SJSA1 (cell line): ENCODE data around the gene CCDC141. TPM values are rescaled to one million over a fixed set of nuclear protein-coding genes. Genes with fewer than 3 reads are reported as not detected.

Experiments
- DNase-seq, 2 experiments: peaks; one replicate each; pipeline ENCODE4 v3.0.0-alpha.2; 2015 to 2020; ENCODE audit warnings: low spot score in 2 of 2, low read depth in 1 of 2
- H3K27ac ChIP-seq: fragments of 250-450 bp; sonication (Bioruptor Pico); 2 replicates; pipeline ENCODE4 v1.5.1; 2020; ENCODE audit warnings: mild to moderate bottlenecking, moderate library complexity
- H3K27me3 ChIP-seq: fragments of 250-450 bp; sonication (Bioruptor Pico); replicated peaks from 2 replicates; pipeline ENCODE4 v1.5.1; 2020; ENCODE audit warnings: mild to moderate bottlenecking, moderate library complexity
- H3K36me3 ChIP-seq: fragments of 250-450 bp; sonication (Bioruptor Pico); 2 replicates; pipeline ENCODE4 v1.5.1; 2020; ENCODE audit warnings: mild to moderate bottlenecking
- H3K4me1 ChIP-seq: fragments of 250-450 bp; sonication (Bioruptor Pico); replicated peaks from 2 replicates; pipeline ENCODE4 v1.6.1; 2021; ENCODE audit warnings: mild to moderate bottlenecking
- H3K4me3 ChIP-seq: fragments of 250-450 bp; sonication (Bioruptor Pico); 2 replicates; pipeline ENCODE4 v1.5.1; 2020; ENCODE audit warnings: mild to moderate bottlenecking
- H3K9me3 ChIP-seq: fragments of 250-450 bp; sonication (Bioruptor Pico); replicated peaks from 2 replicates; pipeline ENCODE4 v1.5.1; 2020; ENCODE audit warnings: mild to moderate bottlenecking
- total RNA-seq: library from RNA; depleted of rRNA; stranded (reverse); fragments of >200 nt; shearing (Covaris generic); gene quantifications from 2 replicates; pipeline ENCODE4 v1.2.3, GENCODE V29; 2014

The CCDC141 gene
- total RNA-seq, 1 experiment from 2014 or later: not detected

GRCh38 chr2:178933493-178933892 is 116.4 kb downstream of the CCDC141 start:
- Histone ChIP-seq H3K36me3 (no peaks in the 10 kb centered on the region), H3K27me3 (no peaks in the 10 kb centered on the region), H3K9me3 (no peaks in the 10 kb centered on the region), H3K4me1 (no peaks in the 10 kb centered on the region), H3K27ac (no peak overlapping the region), H3K4me3 (no peak overlapping the region)
- no peak for DNase-seq

GRCh38 chr2:178928077-178928476 is 121.9 kb downstream of the CCDC141 start:
- Histone ChIP-seq H3K4me1 (no peaks in the 10 kb centered on the region), H3K9me3 (no peaks in the 10 kb centered on the region), H3K4me3 (no peak overlapping the region), H3K36me3 (no peaks in the 10 kb centered on the region), H3K27me3 (0 out of 2 replicates have a peak, but pooled peaks cover 6% of the 10 kb centered on the region), H3K27ac (no peak overlapping the region)
- no peak for DNase-seq

- Histone ChIP-seq H3K27ac (no peak overlapping the region), H3K4me1 (no peaks in the 10 kb centered on the region), H3K4me3 (no peak overlapping the region), H3K27me3 (0 out of 2 replicates have a peak, but pooled peaks cover 6% of the 10 kb centered on the region), H3K36me3 (no peaks in the 10 kb centered on the region), H3K9me3 (no peaks in the 10 kb centered on the region)
- DNase-seq: no peak
Observed at GRCh38 chr2:178927173-178927572, 122.8 kb downstream of the CCDC141 start.

- Histone ChIP-seq H3K4me1 (no peaks in the 10 kb centered on the region), H3K4me3 (no peak overlapping the region), H3K27ac (no peak overlapping the region), H3K27me3 (0 out of 2 replicates have a peak, but pooled peaks cover 14% of the 10 kb centered on the region), H3K36me3 (no peaks in the 10 kb centered on the region), H3K9me3 (no peaks in the 10 kb centered on the region)
- no peak for DNase-seq
Observed at GRCh38 chr2:178924817-178925216, 125.1 kb downstream of the CCDC141 start.

GRCh38 chr2:178923546-178923945 is 126.4 kb downstream of the CCDC141 start:
- no peak overlapping the region for H3K27ac ChIP-seq
- H3K36me3 ChIP-seq: no peaks in the 10 kb centered on the region
- H3K9me3 ChIP-seq: no peaks in the 10 kb centered on the region
- no peaks in the 10 kb centered on the region for H3K4me1 ChIP-seq
- H3K27me3 ChIP-seq: 0 out of 2 replicates have a peak, but pooled peaks cover 14% of the 10 kb centered on the region
- DNase-seq: no peak
- no peak overlapping the region for H3K4me3 ChIP-seq

- Histone ChIP-seq H3K9me3 (no peaks in the 10 kb centered on the region), H3K36me3 (no peaks in the 10 kb centered on the region), H3K27ac (no peak overlapping the region), H3K4me1 (no peaks in the 10 kb centered on the region), H3K4me3 (no peak overlapping the region), H3K27me3 (0 out of 2 replicates have a peak, but pooled peaks cover 14% of the 10 kb centered on the region)
- DNase-seq: no peak
Observed at GRCh38 chr2:178920916-178921513, 128.9 kb downstream of the CCDC141 start.

GRCh38 chr2:178917555-178917954 is 132.4 kb downstream of the CCDC141 start:
- Histone ChIP-seq H3K27ac (no peak overlapping the region), H3K4me3 (no peak overlapping the region), H3K36me3 (no peaks in the 10 kb centered on the region), H3K27me3 (0 out of 2 replicates have a peak, but pooled peaks cover 8% of the 10 kb centered on the region), H3K4me1 (no peaks in the 10 kb centered on the region), H3K9me3 (no peaks in the 10 kb centered on the region)
- no peak for DNase-seq

- Histone ChIP-seq H3K9me3 (no peaks in the 10 kb centered on the region), H3K27ac (no peak overlapping the region), H3K27me3 (no peaks in the 10 kb centered on the region), H3K4me3 (no peak overlapping the region), H3K4me1 (no peaks in the 10 kb centered on the region), H3K36me3 (no peaks in the 10 kb centered on the region)
- DNase-seq: no peak
Observed at GRCh38 chr2:178915423-178916173, 134.3 kb downstream of the CCDC141 start.

GRCh38 chr2:178914259-178914849 is 135.6 kb downstream of the CCDC141 start:
- H3K9me3 ChIP-seq: no peaks in the 10 kb centered on the region

GRCh38 chr2:178913049-178913441 is 136.9 kb downstream of the CCDC141 start:
- no peaks in the 10 kb centered on the region for H3K9me3 ChIP-seq
- no peak for DNase-seq
- H3K27ac ChIP-seq: no peak overlapping the region
- H3K36me3 ChIP-seq: no peaks in the 10 kb centered on the region
- H3K27me3 ChIP-seq: no peaks in the 10 kb centered on the region
- no peaks in the 10 kb centered on the region for H3K4me1 ChIP-seq
- H3K4me3 ChIP-seq: no peak overlapping the region

More at GRCh38 chr2:178914259-178914849, 135.6 kb downstream of the CCDC141 start:
- no peaks in the 10 kb centered on the region for H3K27me3 ChIP-seq
- no peak overlapping the region for H3K27ac ChIP-seq
- no peak overlapping the region for H3K4me3 ChIP-seq
- DNase-seq: peak; percentile 49 to 64
- H3K36me3 ChIP-seq: no peaks in the 10 kb centered on the region
- H3K4me1 ChIP-seq: no peaks in the 10 kb centered on the region

- H3K4me3 ChIP-seq: no peak overlapping the region
- DNase-seq: no peak
- no peaks in the 10 kb centered on the region for H3K27me3 ChIP-seq
- H3K9me3 ChIP-seq: no peaks in the 10 kb centered on the region
- no peaks in the 10 kb centered on the region for H3K4me1 ChIP-seq
- H3K36me3 ChIP-seq: no peaks in the 10 kb centered on the region
- H3K27ac ChIP-seq: no peak overlapping the region
Observed at GRCh38 chr2:178912416-178913048, 137.4 kb downstream of the CCDC141 start.

GRCh38 chr2:178911039-178911438 is 138.9 kb downstream of the CCDC141 start:
- H3K4me1 ChIP-seq: no peaks in the 10 kb centered on the region
- no peaks in the 10 kb centered on the region for H3K27me3 ChIP-seq
- H3K27ac ChIP-seq: no peak overlapping the region
- no peak overlapping the region for H3K4me3 ChIP-seq
- no peak for DNase-seq
- H3K36me3 ChIP-seq: no peaks in the 10 kb centered on the region
- no peaks in the 10 kb centered on the region for H3K9me3 ChIP-seq

- no peaks in the 10 kb centered on the region for H3K36me3 ChIP-seq
- H3K27ac ChIP-seq: no peak overlapping the region
- DNase-seq: no peak
- H3K4me3 ChIP-seq: no peak overlapping the region
- H3K9me3 ChIP-seq: no peaks in the 10 kb centered on the region
- H3K27me3 ChIP-seq: no peaks in the 10 kb centered on the region
- H3K4me1 ChIP-seq: no peaks in the 10 kb centered on the region
Observed at GRCh38 chr2:178910005-178910404, 139.9 kb downstream of the CCDC141 start.

- no peaks in the 10 kb centered on the region for H3K9me3 ChIP-seq
- no peak overlapping the region for H3K4me3 ChIP-seq
- DNase-seq: no peak
- no peaks in the 10 kb centered on the region for H3K4me1 ChIP-seq
- H3K27ac ChIP-seq: no peak overlapping the region
- H3K36me3 ChIP-seq: no peaks in the 10 kb centered on the region
- no peaks in the 10 kb centered on the region for H3K27me3 ChIP-seq
Observed at GRCh38 chr2:178909507-178909906, 140.4 kb downstream of the CCDC141 start.
